B cell (primary cell): Measurements from ENCODE around the gene GADL1. TPM values are rescaled to one million over a fixed set of nuclear protein-coding genes. Genes with fewer than 3 reads are reported as not detected.

Experiments used
- ATAC-seq: fragments of 200-7000 bp; cut with Tn5 transposase; one replicate; pipeline ENCODE4 v1.10.0; 2021; ENCODE audit warnings: low read depth, mild to moderate bottlenecking, moderate number of reproducible peaks, moderate library complexity
- CTCF ChIA-PET: fragments of 350-600 bp; sonication (Branson Sonifier 250); formaldehyde crosslinking; loops from one replicate; lab custom pipeline; 2021; ENCODE audit warnings: antibody characterized with exemption, inconsistent platforms; lab: Charles Lee
- POLR2A ChIA-PET: fragments of 350-600 bp; sonication (Branson Sonifier 250); formaldehyde crosslinking; loops from one replicate; lab custom pipeline; 2021; ENCODE audit warnings: antibody characterized with exemption; lab: Charles Lee
- DNase-seq: peaks from one replicate; pipeline ENCODE4 v3.0.0; 2013
- H2AFZ ChIP-seq: 2 replicates; pipeline ENCODE4 v1.6.1; 2012; ENCODE audit warnings: mild to moderate bottlenecking, low read depth, low read length; ENCODE audit not compliant: insufficient read depth, poor library complexity, severe bottlenecking
- H3K27ac ChIP-seq, 2 donors: 1 replicate in 1 of 2; 2 replicates in 1 of 2; pipeline ENCODE4 v1.5.1; 2012 to 2013; ENCODE audit warnings: low read length in 2 of 2, mild to moderate bottlenecking in 2 of 2, moderate library complexity in 1 of 2
- H3K27me3 ChIP-seq, 4 experiments: fragments of 200-600 bp in 1 of 4; sonication (generic) in 1 of 4; replicated peaks in 1 of 4; 1 replicate in 2 of 4; 2 replicates in 2 of 4; pipeline versions ENCODE4 v1.6.1 to v1.7.0; 2013 to 2016; ENCODE audit warnings: low read length in 3 of 4, mild to moderate bottlenecking in 2 of 4, mixed read lengths in 1 of 4, moderate library complexity in 1 of 4; ENCODE audit not compliant: insufficient read depth in 4 of 4, control insufficient read depth in 3 of 4; ENCODE audit errors: control extremely low read depth in 1 of 4
- H3K36me3 ChIP-seq, 2 experiments: replicated peaks in 1 of 2; 1 replicate in 1 of 2; 2 replicates in 1 of 2; pipeline versions ENCODE4 v1.6.1 to v1.7.1; 2013; ENCODE audit warnings: low read length in 1 of 2; ENCODE audit not compliant: insufficient read depth in 2 of 2, control insufficient read depth in 1 of 2; ENCODE audit errors: control extremely low read depth in 1 of 2, extremely low read depth in 1 of 2
- H3K4me1 ChIP-seq, 2 donors: fragments of 200-600 bp in 1 of 2; sonication (generic) in 1 of 2; 1 replicate in 1 of 2; 2 replicates in 1 of 2; pipeline versions ENCODE4 v1.5.1 to v1.6.1; 2013 to 2017; ENCODE audit warnings: low read length in 2 of 2; ENCODE audit not compliant: control insufficient read depth in 2 of 2, insufficient read depth in 2 of 2
- H3K4me2 ChIP-seq: replicated peaks from 2 replicates; pipeline ENCODE3; 2012; ENCODE audit warnings: mild to moderate bottlenecking, low read depth, low read length; ENCODE audit not compliant: poor library complexity, severe bottlenecking
- H3K4me3 ChIP-seq, 5 experiments: fragments of 200-600 bp in 1 of 5; sonication (generic) in 1 of 5; 1 replicate in 3 of 5; 2 replicates in 2 of 5; pipeline versions ENCODE4 v1.5.1 to v1.7.0; 2011 to 2016; ENCODE audit warnings: low read length in 4 of 5, mild to moderate bottlenecking in 4 of 5, low read depth in 2 of 5, control low read depth in 1 of 5, moderate library complexity in 1 of 5; ENCODE audit not compliant: insufficient read depth in 1 of 5; ENCODE audit errors: control extremely low read depth in 1 of 5, extremely low read depth in 1 of 5
- H3K79me2 ChIP-seq: fragments of 200-600 bp; sonication (generic); one replicate; pipeline ENCODE4 v1.6.0; 2016; ENCODE audit warnings: low read length; ENCODE audit not compliant: control insufficient read depth, insufficient read depth
- H3K9ac ChIP-seq: fragments of 200-600 bp; sonication (generic); 2 replicates; pipeline ENCODE4 v1.6.1; 2017; ENCODE audit warnings: mild to moderate bottlenecking, low read length, moderate library complexity
- H3K9me3 ChIP-seq, 3 donors: one replicate each; pipeline versions ENCODE4 v1.6.1 to v1.7.1; 2013; ENCODE audit warnings: low read length in 2 of 3; ENCODE audit not compliant: control insufficient read depth in 2 of 3, insufficient read depth in 1 of 3; ENCODE audit errors: control extremely low read depth in 1 of 3
- H4K20me1 ChIP-seq: 2 replicates; pipeline ENCODE4 v1.6.0; 2012; ENCODE audit warnings: mild to moderate bottlenecking, low read length; ENCODE audit not compliant: insufficient read depth, control insufficient read depth, poor library complexity, severe bottlenecking
- H3K27ac Mint-ChIP-seq: one replicate; pipeline ENCODE4 v1.8.0; 2021; ENCODE audit warnings: mixed read lengths
- H3K27me3 Mint-ChIP-seq: one replicate; pipeline ENCODE4 v1.8.0; 2021; ENCODE audit warnings: mixed read lengths
- H3K4me1 Mint-ChIP-seq: one replicate; pipeline ENCODE4 v1.8.0; 2021; ENCODE audit warnings: mixed read lengths
- H3K4me3 Mint-ChIP-seq: one replicate; pipeline ENCODE4 v1.8.0; 2021; ENCODE audit warnings: mixed read lengths
- H3K9me3 Mint-ChIP-seq: one replicate; pipeline ENCODE4 v1.8.0; 2022; ENCODE audit warnings: mixed read lengths; ENCODE audit not compliant: insufficient read depth
- EZH2 ChIP-seq: IDR thresholded peaks from 2 replicates; pipeline ENCODE4 v1.6.1; 2012; ENCODE audit warnings: borderline replicate concordance, low read depth, mild to moderate bottlenecking, moderate library complexity, low read length; ENCODE audit not compliant: insufficient read depth, poor library complexity, severe bottlenecking
- WGBS: methylation state at CpG from one replicate; pipeline ENCODE4 v1.1.5; 2013; ENCODE audit warnings: missing lambda C conversion rate; ENCODE audit not compliant: insufficient coverage; 5-methylcytosine and 5-hydroxymethylcytosine counted together
- intact Hi-C: fragments of 100-400 bp; cut with micrococcal nuclease; formaldehyde crosslinking; loops from one replicate; pipeline ENCODE4 v1.10.0; 2022
- polyA plus RNA-seq: library from polyadenylated mRNA; depleted of rRNA; stranded (reverse); fragments of >200 nt; gene quantifications from 2 replicates; pipeline ENCODE4 v1.2.3, GENCODE V29; 2012
- total RNA-seq, 2 donors: library from RNA; stranded (reverse); fragments of 120-200 nt in 1 of 2; gene quantifications; 1 replicate in 1 of 2; 2 replicates in 1 of 2; pipeline versions ENCODE4 v1.2.3 to v1.2.4, GENCODE V29; 2013 to 2022
- TF ChIP-seq, protein P1 (sequence below): fragments of 200-600 bp; IDR thresholded peaks from one replicate; pipeline ENCODE4 v1.8.0; 2022; ENCODE audit warnings: antibody characterized with exemption, mild to moderate bottlenecking

Gene GADL1
- total and polyA plus RNA-seq, 2 donors (not counting 1 experiment from before 2014, with no cell fraction given), result not detected

DNA sequence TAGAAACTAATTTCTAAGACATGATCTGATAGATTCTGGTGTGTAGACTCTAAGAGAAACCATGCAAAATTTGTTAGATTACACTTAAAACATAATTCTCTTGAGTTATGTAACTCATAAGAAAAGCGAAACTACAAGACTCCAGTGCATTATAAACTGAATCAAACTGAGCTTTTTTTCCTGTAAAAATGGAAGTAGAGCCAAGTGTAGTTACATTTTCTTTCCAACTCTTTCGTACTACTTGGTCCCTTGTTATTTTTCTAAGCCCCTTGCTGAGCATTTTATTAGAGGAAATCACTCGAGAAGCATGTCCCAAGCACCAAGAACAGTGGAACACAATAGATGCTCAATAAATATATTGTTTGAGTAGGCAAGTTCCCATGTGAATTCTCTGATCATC lies 130.2 kb downstream of the GADL1 start:
- no peaks in the 10 kb centered on the region for H3K4me1 ChIP-seq
- H3K4me3 ChIP-seq, result no peak overlapping the region
- Mint-ChIP-seq H3K4me3 (no peak overlapping the region), H3K9me3 (no peaks in the 10 kb centered on the region), H3K27ac (no peak overlapping the region), H3K4me1 (no peaks in the 10 kb centered on the region), H3K27me3 (peaks cover 17% of the 10 kb centered on the region)
- no peaks in the 10 kb centered on the region for H4K20me1 ChIP-seq
- no peak overlapping the region for H3K27ac ChIP-seq
- TF ChIP-seq, protein P1, sequence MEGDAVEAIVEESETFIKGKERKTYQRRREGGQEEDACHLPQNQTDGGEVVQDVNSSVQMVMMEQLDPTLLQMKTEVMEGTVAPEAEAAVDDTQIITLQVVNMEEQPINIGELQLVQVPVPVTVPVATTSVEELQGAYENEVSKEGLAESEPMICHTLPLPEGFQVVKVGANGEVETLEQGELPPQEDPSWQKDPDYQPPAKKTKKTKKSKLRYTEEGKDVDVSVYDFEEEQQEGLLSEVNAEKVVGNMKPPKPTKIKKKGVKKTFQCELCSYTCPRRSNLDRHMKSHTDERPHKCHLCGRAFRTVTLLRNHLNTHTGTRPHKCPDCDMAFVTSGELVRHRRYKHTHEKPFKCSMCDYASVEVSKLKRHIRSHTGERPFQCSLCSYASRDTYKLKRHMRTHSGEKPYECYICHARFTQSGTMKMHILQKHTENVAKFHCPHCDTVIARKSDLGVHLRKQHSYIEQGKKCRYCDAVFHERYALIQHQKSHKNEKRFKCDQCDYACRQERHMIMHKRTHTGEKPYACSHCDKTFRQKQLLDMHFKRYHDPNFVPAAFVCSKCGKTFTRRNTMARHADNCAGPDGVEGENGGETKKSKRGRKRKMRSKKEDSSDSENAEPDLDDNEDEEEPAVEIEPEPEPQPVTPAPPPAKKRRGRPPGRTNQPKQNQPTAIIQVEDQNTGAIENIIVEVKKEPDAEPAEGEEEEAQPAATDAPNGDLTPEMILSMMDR, result no peak
- TF ChIP-seq EZH2, result no peak
- no peak overlapping the region for H2AFZ ChIP-seq
- no peaks in the 10 kb centered on the region for H3K9me3 ChIP-seq
- no CpG with 5 or more reads among the region's 3 CpGs for WGBS
- no peaks in the 10 kb centered on the region for H3K79me2 ChIP-seq
- no peak overlapping the region for H3K4me2 ChIP-seq
- intact Hi-C loops, result no loop called here
- no peak for DNase-seq
- H3K36me3 ChIP-seq, result no peaks in the 10 kb centered on the region
- ATAC-seq, result no peak
- ChIA-PET POLR2A (no interaction called here), CTCF (no interaction called here)
- H3K9ac ChIP-seq, result no peak overlapping the region
- H3K27me3 ChIP-seq, result no peaks in the 10 kb centered on the region

- Histone ChIP-seq H4K20me1 (no peaks in the 10 kb centered on the region), H3K27me3 (no peaks in the 10 kb centered on the region), H3K4me1 (no peaks in the 10 kb centered on the region), H3K4me2 (no peak overlapping the region), H3K9ac (no peak overlapping the region), H3K4me3 (no peak overlapping the region), H2AFZ (no peak overlapping the region), H3K36me3 (no peaks in the 10 kb centered on the region), H3K79me2 (no peaks in the 10 kb centered on the region), H3K27ac (no peak overlapping the region), H3K9me3 (no peaks in the 10 kb centered on the region)
- TF ChIP-seq, protein P1, result no peak
- TF ChIP-seq EZH2, result no peak
- CTCF ChIA-PET, result interaction anchor here (1.7 to 3.2 kb wide), 2 partner anchors 9 kb away, joined by 8 to 28 read pairs; no protein-coding TSS in a partner anchor
- Mint-ChIP-seq H3K4me3 (no peak overlapping the region), H3K27ac (no peak overlapping the region), H3K9me3 (no peaks in the 10 kb centered on the region), H3K4me1 (no peaks in the 10 kb centered on the region), H3K27me3 (peaks cover 13% of the 10 kb centered on the region)
- DNase-seq (no peak), ATAC-seq (no peak)
- intact Hi-C loops, result no loop called here
- POLR2A ChIA-PET, result no interaction called here
- no CpG with 5 or more reads among the region's 3 CpGs for WGBS
Observed at GRCh38 chr3:30761374-30761773, 133.1 kb downstream of the GADL1 start.
